ENCODE data around the gene SLC25A19. TPM values are rescaled to one million over a fixed set of nuclear protein-coding genes. Genes with fewer than 3 reads are reported as not detected.
"Not testable (repeated sequence)": the region's sequence is repeated elsewhere in the genome, so short reads cannot be mapped to it uniquely, and the experiment has no call there.

Gene SLC25A19
- total RNA-seq, 1 experiment from 2014 or later = 32.0 TPM

- no peak for DNase-seq (ENCODE audit: low read depth)
Measured at GRCh38 chr17:75267411-75268232, 21.6 kb downstream of the SLC25A19 start.

- no peak for DNase-seq (ENCODE audit: low read depth)
Measured at GRCh38 chr17:75267153-75267410, 22.2 kb downstream of the SLC25A19 start.

- DNase-seq (ENCODE audit: low read depth) = no peak
Measured at GRCh38 chr17:75266316-75267152, 22.7 kb downstream of the SLC25A19 start.

- no peak for DNase-seq (ENCODE audit: low read depth)
Measured at GRCh38 chr17:75265614-75266315, 23.5 kb downstream of the SLC25A19 start.

- no peak for DNase-seq (ENCODE audit: low read depth)
Measured at GRCh38 chr17:75263055-75263454, 26.2 kb downstream of the SLC25A19 start.

GRCh38 chr17:75262112-75262606, 27.1 kb downstream of the SLC25A19 start:
- DNase-seq (ENCODE audit: low read depth) = no peak

- peak; percentile 87 for DNase-seq (ENCODE audit: low read depth)
Measured at GRCh38 chr17:75261336-75262111, 27.7 kb downstream of the SLC25A19 start, which contains the start of the genes GGA3 and MRPS7. GGA3 (minus strand) TSS chr17:75261606; CDS start chr17:75261587, 19 bp downstream. MRPS7 (plus strand) TSS chr17:75261879; CDS start chr17:75261901, 22 bp downstream.

- no peak for DNase-seq (ENCODE audit: low read depth)
Measured at GRCh38 chr17:75260641-75261335, 28.4 kb downstream of the SLC25A19 start.

GRCh38 chr17:75257228-75257627, 32.0 kb downstream of the SLC25A19 start:
- not testable (repeated sequence) for DNase-seq (ENCODE audit: low read depth)

GRCh38 chr17:75255954-75256698, 33.1 kb downstream of the SLC25A19 start:
- DNase-seq (ENCODE audit: low read depth) = not testable (repeated sequence)

GRCh38 chr17:75252039-75252816, 37.0 kb downstream of the SLC25A19 start:
- no peak for DNase-seq (ENCODE audit: low read depth)

GRCh38 chr17:75250009-75250471, 39.2 kb downstream of the SLC25A19 start:
- DNase-seq (ENCODE audit: low read depth) = peak; percentile 55

GRCh38 chr17:75249564-75249963, 39.7 kb downstream of the SLC25A19 start:
- no peak for DNase-seq (ENCODE audit: low read depth)

- DNase-seq (ENCODE audit: low read depth) = no peak
Measured at GRCh38 chr17:75246404-75246803, 42.8 kb downstream of the SLC25A19 start.

GRCh38 chr17:75245011-75245410, 44.2 kb downstream of the SLC25A19 start:
- DNase-seq (ENCODE audit: low read depth) = no peak

GRCh38 chr17:75244133-75244866, 44.9 kb downstream of the SLC25A19 start:
- DNase-seq (ENCODE audit: low read depth) = no peak

GRCh38 chr17:75242461-75243042, 46.7 kb downstream of the SLC25A19 start:
- no peak for DNase-seq (ENCODE audit: low read depth)

All from HT1080 (cell line).